Lung (tissue), 12 donors: ENCODE results near the gene NCAM1. TPM values are rescaled to one million over a fixed set of nuclear protein-coding genes. Genes with fewer than 3 reads are reported as not detected.

Experiments used
- ATAC-seq: fragments of 200-7000 bp; cut with Tn5 transposase; one replicate; pipeline ENCODE4 v1.9.1; 2020; ENCODE audit warnings: moderate number of reproducible peaks; ENCODE audit not compliant: insufficient read depth, low FRiP score
- DNase-seq, 3 donors: peaks; one replicate each; pipeline ENCODE4 v3.0.0-alpha.2; 2013 to 2017
- H3K27ac ChIP-seq, 2 donors: one replicate each; pipeline ENCODE4 v1.5.1; 2013; ENCODE audit warnings: mild to moderate bottlenecking in 2 of 2, moderate library complexity in 2 of 2, control low read depth in 1 of 2, inconsistent platforms in 1 of 2, low read depth in 1 of 2, low read length in 1 of 2
- H3K27me3 ChIP-seq, 3 donors: one replicate each; pipeline ENCODE4 v1.5.1; 2013; ENCODE audit warnings: low read length in 2 of 3; ENCODE audit not compliant: control insufficient read depth in 3 of 3, insufficient read depth in 3 of 3
- H3K36me3 ChIP-seq, 4 donors: one replicate each; pipeline ENCODE4 v1.5.1; 2013; ENCODE audit warnings: low read length in 4 of 4, mild to moderate bottlenecking in 1 of 4, moderate library complexity in 1 of 4; ENCODE audit not compliant: control insufficient read depth in 4 of 4, insufficient read depth in 4 of 4
- H3K4me1 ChIP-seq, 5 donors: one replicate each; pipeline ENCODE4 v1.5.1; 2013; ENCODE audit warnings: low read length in 5 of 5, mild to moderate bottlenecking in 2 of 5, moderate library complexity in 1 of 5; ENCODE audit not compliant: control insufficient read depth in 5 of 5, insufficient read depth in 5 of 5
- H3K4me3 ChIP-seq: one replicate; pipeline ENCODE4 v1.5.1; 2013; ENCODE audit warnings: mild to moderate bottlenecking, control low read depth, moderate library complexity
- H3K9ac ChIP-seq, 2 donors: one replicate each; pipeline ENCODE4 v1.5.1; 2013; ENCODE audit warnings: low read length in 2 of 2, control low read depth in 1 of 2; ENCODE audit not compliant: insufficient read depth in 1 of 2
- H3K9me3 ChIP-seq, 4 donors: one replicate each; pipeline ENCODE4 v1.5.1; 2013; ENCODE audit warnings: low read length in 3 of 4, mild to moderate bottlenecking in 1 of 4, moderate library complexity in 1 of 4; ENCODE audit not compliant: control insufficient read depth in 4 of 4, insufficient read depth in 3 of 4
- CTCF ChIP-seq: IDR thresholded peaks from 2 replicates; pipeline ENCODE4 v1.5.1; 2012; ENCODE audit warnings: mild to moderate bottlenecking; ENCODE audit errors: control extremely low read depth, extremely low read depth
- WGBS, 2 donors: extraction: QIAGEN DNeasy Blood & Tissue Kit; methylation state at CpG; one replicate each; pipeline ENCODE4 v1.1.7; 2013; 5-methylcytosine and 5-hydroxymethylcytosine counted together
- polyA plus RNA-seq, 2 donors: library from polyadenylated mRNA; stranded (reverse); fragments of 200-250 nt; gene quantifications; one replicate each; pipeline ENCODE4 v1.2.1, GENCODE V29; 2013
- total RNA-seq, 2 donors: library from RNA; depleted of rRNA in 1 of 2; stranded (reverse); fragments of >200 nt in 1 of 2; gene quantifications; one replicate each; pipeline ENCODE4 v1.2.1, GENCODE V29; 2014 to 2021
- donor health status: control.
- donor health status: control.
- donor health status: Bipolar disorder and iron deficiency.
- donor health status: healthy.
- donor health status: DM: yes; HTN: yes; CAD: no.

The NCAM1 gene
- total and polyA plus RNA-seq, 4 donors, result 0.28 to 36.5 (median 2.4) TPM

- ATAC-seq (no peak), DNase-seq (no peak)
- H3K4me3 ChIP-seq, result no peak overlapping the region
- H3K9ac ChIP-seq, result no peak overlapping the region
- no peak for TF ChIP-seq CTCF
- H3K4me1 ChIP-seq, result peaks cover 0 to 25% (median 0%) of the 10 kb centered on the region in 5 donors
- 94 to 97% methylated on average over 3 of the region's 3 CpGs for WGBS, 2 donors
- no peaks in the 10 kb centered on the region for H3K9me3 ChIP-seq
- H3K27me3 ChIP-seq, result peaks cover 0 to 2% (median 0%) of the 10 kb centered on the region in 3 donors
- H3K36me3 ChIP-seq, result peaks cover 0 to 6% (median 3%) of the 10 kb centered on the region in 4 donors
- no peak overlapping the region for H3K27ac ChIP-seq
Observed at GRCh38 chr11:113242060-113242459, 280.8 kb downstream of the NCAM1 start.

- Histone ChIP-seq H3K4me3 (no peak overlapping the region), H3K36me3 (peaks cover 0 to 6% (median 3%) of the 10 kb centered on the region in 4 donors), H3K9me3 (no peaks in the 10 kb centered on the region), H3K4me1 (peaks cover 0 to 25% (median 0%) of the 10 kb centered on the region in 5 donors), H3K9ac (peak overlapping the region; percentile 33 to 54), H3K27me3 (peaks cover 0 to 2% (median 0%) of the 10 kb centered on the region in 3 donors), H3K27ac (peak overlapping the region in 1 of 2 donors; percentile 21)
- peak; percentile 53 to 76 (median 74) for DNase-seq
- TF ChIP-seq CTCF, result no peak
- 20 to 45% methylated on average over 21 of the region's 21 CpGs for WGBS, 2 donors
- ATAC-seq, result peak; percentile 15
Observed at GRCh38 chr11:113242767-113243397, 281.7 kb downstream of the NCAM1 start.

GRCh38 chr11:113243696-113244095, 282.5 kb downstream of the NCAM1 start:
- no peak for TF ChIP-seq CTCF
- Histone ChIP-seq H3K36me3 (peaks cover 0 to 6% (median under 1%) of the 10 kb centered on the region in 4 donors), H3K27me3 (peaks cover 0 to 2% (median 0%) of the 10 kb centered on the region in 3 donors), H3K9ac (no peak overlapping the region), H3K27ac (no peak overlapping the region), H3K9me3 (no peaks in the 10 kb centered on the region), H3K4me1 (peaks cover 0 to 25% (median 0%) of the 10 kb centered on the region in 5 donors), H3K4me3 (no peak overlapping the region)
- 82 to 85% methylated on average over 5 of the region's 5 CpGs for WGBS, 2 donors
- DNase-seq (no peak), ATAC-seq (no peak)
